ENCODE measurements around the gene HSPB9.

- no peak for TF ChIP-seq RAD21 (IDR thresholded peaks at IDR 0.05; ENCODE audit: low read depth)
- TF ChIP-seq ZBTB33 (IDR thresholded peaks at IDR 0.05; ENCODE audit: extremely low read depth, insufficient replicate concordance, low read length) = no peak
- no peak for TF ChIP-seq JUND (IDR thresholded peaks at IDR 0.05)
- TF ChIP-seq POLR2AphosphoS5 (IDR thresholded peaks at IDR 0.05; ENCODE audit: low read depth, low read length) = no peak
- no peak for TF ChIP-seq EZH2 (IDR thresholded peaks at IDR 0.05)
Measured at GRCh38 chr17:42117397-42118125, 5.0 kb upstream of the HSPB9 start.
